Motor neuron (in vitro differentiated cells): ENCODE measurements around the gene KIF21A. TPM values are rescaled to one million over a fixed set of nuclear protein-coding genes. Genes with fewer than 3 reads are reported as not detected.
A peak's percentile ranks its signal among the peaks of the same experiment; 100 is the strongest.

Experiments used
- ATAC-seq, 8 experiments: fragments of 200-7000 bp; cut with Tn5 transposase; replicated peaks in 6 of 8; 2 replicates each; pipeline ENCODE4 v1.8.0; 2021; ENCODE audit warnings: mild to moderate bottlenecking in 8 of 8, moderate library complexity in 8 of 8
- H3K27ac ChIP-seq, 2 donors: fragments of 250-450 bp; sonication (Bioruptor Pico); 2 replicates each; pipeline ENCODE4 v1.9.0; 2021; ENCODE audit warnings: antibody characterized with exemption in 2 of 2, mild to moderate bottlenecking in 2 of 2, moderate library complexity in 1 of 2
- H3K4me1 ChIP-seq, 2 donors: fragments of 250-450 bp; sonication (Bioruptor Pico); replicated peaks in 1 of 2; 2 replicates each; pipeline ENCODE4 v1.6.1; 2021; ENCODE audit warnings: antibody characterized with exemption in 2 of 2, mild to moderate bottlenecking in 2 of 2, moderate library complexity in 1 of 2
- H3K4me3 ChIP-seq, 5 donors: fragments of 250-450 bp; sonication (Bioruptor Pico); 2 replicates each; pipeline ENCODE4 v1.9.0; 2021; ENCODE audit warnings: antibody characterized with exemption in 5 of 5, mild to moderate bottlenecking in 5 of 5, moderate library complexity in 4 of 5
- WGBS, 10 experiments: fragments of 450-650 bp; shearing (Covaris generic); methylation state at CpG; one replicate each; pipeline ENCODE4 v1.0.0; 2022; 5-methylcytosine and 5-hydroxymethylcytosine counted together
- in situ Hi-C, 9 experiments: fragments of 400-800 bp; cut with MboI; loops; one replicate each; pipeline ENCODE4 v1.15.0; 2021; ENCODE audit warnings: low sequenced_read_pairs in 9 of 9, low pct_unique_long_range_greater_than_20kb in 2 of 9; ENCODE audit not compliant: unreplicated experiment in 9 of 9
- total RNA-seq, 8 experiments: library from RNA; unstranded; fragments of 300-600 nt; gene quantifications; 2 replicates each; pipeline versions ENCODE4 v1.2.3 to v1.2.4, GENCODE V29; 2022

The KIF21A gene
- total RNA-seq, 8 experiments from 2014 or later = 4.6 to 96.4 (median 84.1) TPM

GRCh38 chr12:39426636-39427240 is 16.2 kb downstream of the KIF21A start:
- Histone ChIP-seq H3K4me3 (no peak overlapping the region), H3K4me1 (no peaks in the 10 kb centered on the region), H3K27ac (no peak overlapping the region)
- ATAC-seq = no peak
- WGBS, 10 experiments = 38 to 100% (median 86%) methylated on average over 1 to 3 of the region's 3 CpGs
- in situ Hi-C loops = no loop called here

GRCh38 chr12:39420043-39420442 is 22.9 kb downstream of the KIF21A start:
- ATAC-seq = no peak
- in situ Hi-C loops = no loop called here
- WGBS, 10 experiments = 41 to 100% (median 100%) methylated on average over 1 to 2 of the region's 2 CpGs; no CpG with 5 or more reads in 1 of the 10 experiments
- no peaks in the 10 kb centered on the region for H3K4me1 ChIP-seq
- H3K27ac ChIP-seq = no peak overlapping the region
- H3K4me3 ChIP-seq = no peak overlapping the region

GRCh38 chr12:39419471-39419870 is 23.4 kb downstream of the KIF21A start:
- no peak overlapping the region for H3K4me3 ChIP-seq
- ATAC-seq = no peak
- no peak overlapping the region for H3K27ac ChIP-seq
- peaks cover 0 to 3% of the 10 kb centered on the region in 2 donors for H3K4me1 ChIP-seq
- in situ Hi-C loops = no loop called here
- WGBS, 10 experiments = 93 to 100% (median 100%) methylated on average over 1 to 2 of the region's 2 CpGs; no CpG with 5 or more reads in 3 of the 10 experiments

GRCh38 chr12:39417916-39418315 is 25.0 kb downstream of the KIF21A start:
- no peak for ATAC-seq
- in situ Hi-C loops = no loop called here

GRCh38 chr12:39413836-39414771 is 28.8 kb downstream of the KIF21A start:
- peak in 2 of 8 experiments; percentile 15 to 24 for ATAC-seq
- peaks cover 2 to 10% of the 10 kb centered on the region in 2 donors for H3K4me1 ChIP-seq
- WGBS, 10 experiments = 63 to 86% (median 79%) methylated on average over 1 to 2 of the region's 2 CpGs; no CpG with 5 or more reads in 3 of the 10 experiments
- H3K4me3 ChIP-seq = no peak overlapping the region
- no peak overlapping the region for H3K27ac ChIP-seq
- in situ Hi-C loops = no loop called here

More at GRCh38 chr12:39417916-39418315, 25.0 kb downstream of the KIF21A start:
- Histone ChIP-seq H3K27ac (no peak overlapping the region), H3K4me1 (peaks cover 2 to 10% of the 10 kb centered on the region in 2 donors), H3K4me3 (no peak overlapping the region)
- 88 to 100% (median 95%) methylated on average over 1 to 2 of the region's 2 CpGs; no CpG with 5 or more reads in 4 of the 10 experiments for WGBS, 10 experiments

GRCh38 chr12:39412210-39412609 is 30.7 kb downstream of the KIF21A start:
- Histone ChIP-seq H3K27ac (no peak overlapping the region), H3K4me1 (peaks cover 2 to 10% of the 10 kb centered on the region in 2 donors), H3K4me3 (no peak overlapping the region)
- WGBS, 10 experiments = 63 to 100% (median 95%) methylated on average over 1 to 6 of the region's 6 CpGs; no CpG with 5 or more reads in 2 of the 10 experiments
- in situ Hi-C loops = no loop called here
- peak in 1 of 8 experiments; percentile 39 for ATAC-seq

GRCh38 chr12:39406262-39406661 is 36.7 kb downstream of the KIF21A start:
- ATAC-seq = peak in 1 of 8 experiments; percentile 71
- Histone ChIP-seq H3K4me3 (no peak overlapping the region), H3K4me1 (no peaks in the 10 kb centered on the region), H3K27ac (no peak overlapping the region)
- in situ Hi-C loops = no loop called here

- H3K27ac ChIP-seq = no peak overlapping the region
- in situ Hi-C loops = no loop called here
- no peak overlapping the region for H3K4me3 ChIP-seq
- no peaks in the 10 kb centered on the region for H3K4me1 ChIP-seq
- whole genome bisulfite sequencing, 10 experiments = 77 to 100% (median 91%) methylated on average over 1 to 3 of the region's 3 CpGs
- ATAC-seq = no peak
Observed at GRCh38 chr12:39405580-39405979, 37.3 kb downstream of the KIF21A start.

GRCh38 chr12:39404000-39404399 is 38.9 kb downstream of the KIF21A start:
- no peak overlapping the region for H3K4me3 ChIP-seq
- in situ Hi-C loops = no loop called here
- H3K27ac ChIP-seq = no peak overlapping the region
- ATAC-seq = no peak
- 67 to 100% (median 100%) methylated on average over 1 of the region's 1 CpG; no CpG with 5 or more reads in 6 of the 10 experiments for WGBS, 10 experiments
- no peaks in the 10 kb centered on the region for H3K4me1 ChIP-seq

GRCh38 chr12:39403376-39403775 is 39.5 kb downstream of the KIF21A start:
- no peak overlapping the region for H3K4me3 ChIP-seq
- H3K4me1 ChIP-seq = no peaks in the 10 kb centered on the region
- in situ Hi-C loops = no loop called here
- no peak overlapping the region for H3K27ac ChIP-seq
- no peak for ATAC-seq

GRCh38 chr12:39402922-39403321 is 40.0 kb downstream of the KIF21A start:
- in situ Hi-C loops = no loop called here
- no peaks in the 10 kb centered on the region for H3K4me1 ChIP-seq
- H3K27ac ChIP-seq = no peak overlapping the region
- no peak for ATAC-seq
- H3K4me3 ChIP-seq = no peak overlapping the region

- Histone ChIP-seq H3K4me3 (no peak overlapping the region), H3K4me1 (no peaks in the 10 kb centered on the region), H3K27ac (no peak overlapping the region)
- peak in 2 of 8 experiments; percentile 29 to 33 for ATAC-seq
- in situ Hi-C loops = no loop called here
- 0 to 100% (median 83%) methylated on average over 1 to 2 of the region's 2 CpGs; no CpG with 5 or more reads in 1 of the 10 experiments for WGBS, 10 experiments
Observed at GRCh38 chr12:39401459-39401858, 41.5 kb downstream of the KIF21A start.

- ATAC-seq = no peak
- in situ Hi-C loops = no loop called here
Observed at GRCh38 chr12:39395866-39396265, 47.1 kb downstream of the KIF21A start.

More at GRCh38 chr12:39395866-39396265, 47.1 kb downstream of the KIF21A start:
- 43 to 100% (median 80%) methylated on average over 1 to 3 of the region's 6 CpGs; no CpG with 5 or more reads in 6 of the 10 experiments for WGBS, 10 experiments
- Histone ChIP-seq H3K4me3 (no peak overlapping the region), H3K4me1 (peaks cover 14 to 23% of the 10 kb centered on the region in 2 donors), H3K27ac (no peak overlapping the region)
